ENCODE measurements around the gene JAM2. TPM values are rescaled to one million over a fixed set of nuclear protein-coding genes. Genes with fewer than 3 reads are reported as not detected.

The JAM2 gene
- total RNA-seq, 1 experiment from 2014 or later: 4.8 TPM

GRCh38 chr21:25607151-25608043, 31.7 kb upstream of the JAM2 start, which contains the start of gene MRPL39 (continued):
- TF ChIP-seq ZBTB43 (CRISPR knock-in tag; IDR thresholded peaks at IDR 0.05) (peak; percentile 84; the same call in 1 of the 2 replicates), SP1 (CRISPR knock-in tag; conservative IDR thresholded peaks at IDR 0.05) (peak; percentile 89), USF2 (CRISPR knock-in tag; IDR thresholded peaks at IDR 0.05) (no peak), ZNF317 (CRISPR knock-in tag; IDR thresholded peaks at IDR 0.05; ENCODE audit: borderline replicate concordance, low read depth) (no peak), ZNF232 (CRISPR knock-in tag; IDR thresholded peaks at IDR 0.05) (peak; percentile 46; the same call in 1 of the 2 replicates), ZNF416 (CRISPR knock-in tag; IDR thresholded peaks at IDR 0.05) (no peak), ZNF425 (CRISPR knock-in tag; conservative IDR thresholded peaks at IDR 0.05) (no peak), E2F4 (CRISPR knock-in tag; IDR thresholded peaks at IDR 0.05; ENCODE audit: borderline replicate concordance, low read depth) (peak; percentile 87), MYBL2 (CRISPR knock-in tag; IDR thresholded peaks at IDR 0.05) (peak; percentile 91), RELA (CRISPR knock-in tag; IDR thresholded peaks at IDR 0.05; ENCODE audit: borderline replicate concordance) (peak; percentile 65; the same call in 1 of the 2 replicates), AR (CRISPR knock-in tag; IDR thresholded peaks at IDR 0.05) (no peak), JAZF1 (CRISPR knock-in tag; IDR thresholded peaks at IDR 0.05) (no peak), NFATC4 (CRISPR knock-in tag; IDR thresholded peaks at IDR 0.05) (no peak), GABPB1 (CRISPR knock-in tag; IDR thresholded peaks at IDR 0.05) (peak; percentile 85), ZMAT4 (CRISPR knock-in tag; IDR thresholded peaks at IDR 0.05) (no peak), IRF1 (CRISPR knock-in tag; IDR thresholded peaks at IDR 0.05) (0 out of 2 replicates have a peak, but pooled peaks have one; percentile 55), NR3C1 (CRISPR knock-in tag; conservative IDR thresholded peaks at IDR 0.05; ENCODE audit: low read depth) (0 out of 2 replicates have a peak, but pooled peaks have one; percentile 29), ELF4 (CRISPR knock-in tag; IDR thresholded peaks at IDR 0.05; ENCODE audit: low read depth) (no peak), SMAD4 (CRISPR knock-in tag; IDR thresholded peaks at IDR 0.05) (0 out of 2 replicates have a peak, but pooled peaks have one; percentile 41), CTCF (IDR thresholded peaks at IDR 0.05) (no peak; the same call in 1 of the 2 replicates), RORB (CRISPR knock-in tag; IDR thresholded peaks at IDR 0.05) (no peak), CREM (CRISPR knock-in tag; IDR thresholded peaks at IDR 0.05) (peak; percentile 73; the same call in 1 of the 2 replicates), ZSCAN18 (CRISPR knock-in tag; IDR thresholded peaks at IDR 0.05) (no peak), CDX4 (CRISPR knock-in tag; IDR thresholded peaks at IDR 0.05; ENCODE audit: borderline replicate concordance) (no peak)

All from WTC11 (cell line).